ENCODE results near the gene PRR18. TPM values are rescaled to one million over a fixed set of nuclear protein-coding genes. Genes with fewer than 3 reads are reported as not detected.

Gene PRR18
- total and polyA plus RNA-seq, 4 donors, result 0.33 to 2.9 (median 0.87) TPM

DNA sequence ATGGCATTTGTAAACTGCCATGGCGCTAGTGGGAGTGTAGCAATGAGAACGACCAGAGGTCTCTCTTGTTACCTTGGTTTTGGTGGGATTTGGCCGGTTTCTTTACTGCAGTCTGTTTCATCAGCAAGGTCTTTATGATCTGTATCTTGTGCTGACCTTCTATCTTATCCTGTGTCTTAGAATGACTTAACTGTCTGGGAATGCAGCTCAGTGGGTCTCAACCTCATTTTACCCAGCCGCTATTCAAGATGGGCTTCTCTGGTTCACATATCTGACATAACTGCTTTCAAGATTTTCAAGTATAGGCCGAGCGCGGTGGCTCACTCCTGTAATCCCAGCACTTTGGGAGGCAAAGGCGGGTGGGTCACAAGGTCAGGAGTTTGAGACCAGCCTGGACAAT lies 36.0 kb upstream of the PRR18 start:
- Histone ChIP-seq H3K4me1 (ENCODE audit: control insufficient read depth in 5 of 5, insufficient read depth in 5 of 5, low read length in 5 of 5) (peaks cover 3 to 22% (median 8%) of the 10 kb centered on the region in 5 donors), H3K27me3 (ENCODE audit: control insufficient read depth in 3 of 3, insufficient read depth in 3 of 3, low read length in 2 of 3) (no peaks in the 10 kb centered on the region), H3K9me3 (ENCODE audit: control insufficient read depth in 4 of 4, insufficient read depth in 3 of 4, low read length in 3 of 4) (no peaks in the 10 kb centered on the region), H3K36me3 (ENCODE audit: control insufficient read depth in 4 of 4, insufficient read depth in 4 of 4, low read length in 4 of 4) (peaks cover 0 to 4% (median 1%) of the 10 kb centered on the region in 4 donors), H3K9ac (ENCODE audit: insufficient read depth in 1 of 2, low read length in 2 of 2) (no peak overlapping the region), H3K27ac (ENCODE audit: low read depth in 1 of 2, low read length in 1 of 2) (no peak overlapping the region), H3K4me3 (no peak overlapping the region)
- DNase-seq (no peak), ATAC-seq (ENCODE audit: insufficient read depth, low FRiP score) (no peak)
- WGBS, 2 donors, result 95 to 98% methylated on average over 8 of the region's 8 CpGs
- TF ChIP-seq CTCF (IDR thresholded peaks at IDR 0.05; ENCODE audit: control extremely low read depth, extremely low read depth), result no peak

DNA sequence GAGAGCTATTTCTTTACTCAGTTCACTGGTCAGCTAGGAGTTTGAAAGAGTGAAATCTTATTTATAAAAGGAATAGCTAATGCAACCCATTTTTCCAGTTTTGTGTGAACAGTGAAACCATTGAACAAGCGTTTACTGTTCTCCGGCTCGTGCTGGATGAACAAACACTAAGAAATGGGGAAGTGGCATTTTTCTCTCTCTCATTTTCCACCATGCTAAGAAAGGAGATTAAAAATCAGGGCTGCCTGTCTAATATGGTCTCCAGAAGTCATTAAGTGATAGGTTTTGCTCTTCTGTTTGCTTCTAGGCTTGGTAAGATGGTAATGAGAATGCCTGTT lies 34.9 kb upstream of the PRR18 start:
- Histone ChIP-seq H3K9ac (ENCODE audit: insufficient read depth in 1 of 2, low read length in 2 of 2) (peak overlapping the region; percentile 90 to 95), H3K27ac (ENCODE audit: low read depth in 1 of 2, low read length in 1 of 2) (peak overlapping the region; percentile 93 to 99), H3K36me3 (ENCODE audit: control insufficient read depth in 4 of 4, insufficient read depth in 4 of 4, low read length in 4 of 4) (peaks cover 0 to 4% (median 1%) of the 10 kb centered on the region in 4 donors), H3K27me3 (ENCODE audit: control insufficient read depth in 3 of 3, insufficient read depth in 3 of 3, low read length in 2 of 3) (no peaks in the 10 kb centered on the region), H3K9me3 (ENCODE audit: control insufficient read depth in 4 of 4, insufficient read depth in 3 of 4, low read length in 3 of 4) (no peaks in the 10 kb centered on the region), H3K4me3 (peak overlapping the region; percentile 99), H3K4me1 (ENCODE audit: control insufficient read depth in 5 of 5, insufficient read depth in 5 of 5, low read length in 5 of 5) (peaks cover 3 to 22% (median 13%) of the 10 kb centered on the region in 5 donors)
- TF ChIP-seq CTCF (IDR thresholded peaks at IDR 0.05; ENCODE audit: control extremely low read depth, extremely low read depth), result no peak
- WGBS, 2 donors, result 8 to 21% methylated on average over 3 of the region's 3 CpGs
- DNase-seq (peak in 1 of 3 donors; percentile 26), ATAC-seq (ENCODE audit: insufficient read depth, low FRiP score) (peak; percentile 29)

DNA sequence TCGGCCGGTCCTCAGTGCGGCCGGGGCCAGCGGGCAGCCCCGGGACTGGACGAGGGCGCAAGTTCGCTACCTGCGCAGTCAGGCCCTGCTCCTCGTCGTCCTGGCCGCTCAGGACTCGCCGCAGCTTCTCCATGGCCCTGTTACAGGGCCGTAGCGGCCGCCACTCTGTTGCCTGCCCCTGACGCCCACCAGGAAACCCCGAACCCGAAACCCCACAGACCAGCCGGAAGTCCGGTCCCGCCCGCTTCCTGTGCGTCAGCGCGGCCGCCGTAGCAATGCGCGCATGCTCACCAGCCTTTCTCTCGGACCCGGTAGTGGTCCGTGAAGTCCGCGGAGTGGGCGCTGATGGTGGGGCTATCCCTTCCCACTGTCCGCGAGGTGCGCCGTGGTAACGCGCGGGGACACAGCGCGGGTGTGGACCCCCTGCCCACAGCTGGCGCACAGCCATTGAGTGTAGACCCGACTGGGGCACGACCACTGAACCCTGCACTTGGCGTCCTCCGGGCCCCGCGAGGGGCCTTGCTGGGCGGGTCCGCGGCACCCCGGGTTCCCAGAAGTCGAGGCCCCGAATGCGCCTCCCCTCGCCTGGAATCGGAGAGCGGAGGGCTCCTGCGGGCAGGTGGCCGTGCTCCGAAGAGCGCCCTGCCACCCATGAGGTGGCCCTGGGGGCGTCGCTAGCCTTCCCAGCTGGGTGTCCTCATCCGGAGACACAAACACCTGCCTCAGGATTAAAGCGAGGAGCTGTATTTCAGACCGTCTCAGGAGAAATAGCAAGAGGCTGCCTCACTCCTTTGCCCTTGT lies 34.4 kb upstream of the PRR18 start, which contains the start of gene SFT2D1:
TSS of gene SFT2D1 (minus strand) at position 197 of the 801 bp plus-strand sequence. CDS start at position 133, 64 bp downstream.
- Histone ChIP-seq H3K27me3 (ENCODE audit: control insufficient read depth in 3 of 3, insufficient read depth in 3 of 3, low read length in 2 of 3) (no peaks in the 10 kb centered on the region), H3K4me3 (peak within 1 kb of the TSS; percentile 99), H3K9me3 (ENCODE audit: control insufficient read depth in 4 of 4, insufficient read depth in 3 of 4, low read length in 3 of 4) (no peaks in the 10 kb centered on the region), H3K4me1 (ENCODE audit: control insufficient read depth in 5 of 5, insufficient read depth in 5 of 5, low read length in 5 of 5) (peaks cover 3 to 22% (median 13%) of the 10 kb centered on the region in 5 donors), H3K36me3 (ENCODE audit: control insufficient read depth in 4 of 4, insufficient read depth in 4 of 4, low read length in 4 of 4) (peaks cover 0 to 7% (median 1%) of the 10 kb centered on the region in 4 donors), H3K9ac (ENCODE audit: insufficient read depth in 1 of 2, low read length in 2 of 2) (peak within 1 kb of the TSS; percentile 90 to 95), H3K27ac (ENCODE audit: low read depth in 1 of 2, low read length in 1 of 2) (peak within 1 kb of the TSS; percentile 93 to 99)
- ATAC-seq (ENCODE audit: insufficient read depth, low FRiP score), result peak; percentile 94
- peak; percentile 91 to 93 (median 92) for DNase-seq
- TF ChIP-seq CTCF (IDR thresholded peaks at IDR 0.05; ENCODE audit: control extremely low read depth, extremely low read depth), result no peak
- WGBS, 2 donors, result 0 to 1% methylated on average over 65 to 73 of the region's 73 CpGs
